ENCODE results near the gene C2orf15.

- TF ChIP-seq CTCF (IDR thresholded peaks at IDR 0.05), result no peak
- no peak for TF ChIP-seq EP300 (IDR thresholded peaks at IDR 0.05)
- TF ChIP-seq POLR2A (IDR thresholded peaks at IDR 0.05), result no peak
- no peak for TF ChIP-seq POLR2AphosphoS5 (IDR thresholded peaks at IDR 0.05)
Observed at GRCh38 chr2:99188357-99188756, 46.9 kb downstream of the C2orf15 start.

Measured in stomach (tissue), 4 donors.